ENCODE measurements around the gene PLAC9.

Gene PLAC9

DNA sequence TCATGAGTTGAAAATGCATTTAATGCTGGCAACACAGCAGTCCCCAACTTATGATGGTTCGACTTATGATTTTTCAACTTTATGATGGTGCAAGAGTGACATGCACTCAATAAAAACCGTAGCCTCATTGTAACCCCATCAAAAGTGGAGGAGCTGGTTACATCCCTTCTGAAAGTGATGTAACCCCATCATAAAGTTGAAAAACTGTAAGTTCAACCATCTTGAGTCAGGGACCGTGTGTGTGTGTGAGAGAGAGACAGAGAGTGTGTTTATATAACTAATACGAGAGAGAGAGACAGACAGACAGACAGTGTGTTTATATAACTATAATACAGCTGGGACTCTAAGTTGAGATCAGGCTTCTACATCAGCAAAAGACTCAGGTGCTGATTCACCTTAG lies 51.8 kb downstream of the PLAC9 start:
- TF ChIP-seq, protein P1, sequence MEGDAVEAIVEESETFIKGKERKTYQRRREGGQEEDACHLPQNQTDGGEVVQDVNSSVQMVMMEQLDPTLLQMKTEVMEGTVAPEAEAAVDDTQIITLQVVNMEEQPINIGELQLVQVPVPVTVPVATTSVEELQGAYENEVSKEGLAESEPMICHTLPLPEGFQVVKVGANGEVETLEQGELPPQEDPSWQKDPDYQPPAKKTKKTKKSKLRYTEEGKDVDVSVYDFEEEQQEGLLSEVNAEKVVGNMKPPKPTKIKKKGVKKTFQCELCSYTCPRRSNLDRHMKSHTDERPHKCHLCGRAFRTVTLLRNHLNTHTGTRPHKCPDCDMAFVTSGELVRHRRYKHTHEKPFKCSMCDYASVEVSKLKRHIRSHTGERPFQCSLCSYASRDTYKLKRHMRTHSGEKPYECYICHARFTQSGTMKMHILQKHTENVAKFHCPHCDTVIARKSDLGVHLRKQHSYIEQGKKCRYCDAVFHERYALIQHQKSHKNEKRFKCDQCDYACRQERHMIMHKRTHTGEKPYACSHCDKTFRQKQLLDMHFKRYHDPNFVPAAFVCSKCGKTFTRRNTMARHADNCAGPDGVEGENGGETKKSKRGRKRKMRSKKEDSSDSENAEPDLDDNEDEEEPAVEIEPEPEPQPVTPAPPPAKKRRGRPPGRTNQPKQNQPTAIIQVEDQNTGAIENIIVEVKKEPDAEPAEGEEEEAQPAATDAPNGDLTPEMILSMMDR (conservative IDR thresholded peaks at IDR 0.05; ENCODE audit: low read length) = no peak
- DNase-seq (ENCODE audit: low read depth) = no peak
- no peak overlapping the region for H3K4me3 ChIP-seq (ENCODE audit: low read length)

DNA sequence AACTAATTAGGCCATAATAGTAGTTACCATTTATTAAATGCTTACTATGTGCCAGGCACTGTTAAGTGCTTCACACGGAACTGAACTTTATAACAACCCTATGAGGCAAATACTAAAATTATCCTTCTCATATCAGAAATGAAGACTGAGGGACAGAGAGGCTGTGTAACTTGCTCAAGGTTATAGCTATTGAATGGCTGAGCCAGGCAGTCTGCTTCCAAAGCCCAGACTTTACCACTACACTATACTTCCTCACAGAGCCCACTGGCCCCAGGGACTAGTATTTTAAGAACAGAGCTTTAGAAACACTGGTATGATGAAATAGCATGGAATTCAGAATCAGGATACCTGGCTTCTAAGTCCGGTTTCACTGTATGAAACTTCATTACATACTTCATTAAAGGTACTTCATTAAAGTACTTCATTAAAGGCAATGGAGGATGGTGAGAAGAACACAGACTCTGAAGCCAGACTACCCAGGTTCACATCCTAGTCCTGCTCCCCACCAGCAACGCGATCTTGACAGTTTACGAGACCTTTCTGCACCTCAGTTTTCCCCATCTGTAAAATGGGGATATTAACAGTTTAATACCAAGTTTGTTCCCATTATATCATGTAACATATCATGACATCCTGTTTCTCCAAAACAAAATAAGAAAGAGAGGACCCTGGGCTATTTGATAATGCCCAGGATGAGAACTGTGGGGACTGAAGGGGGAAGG lies 53.2 kb downstream of the PLAC9 start:
- H3K4me3 ChIP-seq (ENCODE audit: low read length) = no peak overlapping the region
- no peak for DNase-seq (ENCODE audit: low read depth)
- TF ChIP-seq, protein P1 (conservative IDR thresholded peaks at IDR 0.05; ENCODE audit: low read length) = no peak

GRCh38 chr10:80186364-80187012 lies 54.0 kb downstream of the PLAC9 start:
- no peak for DNase-seq (ENCODE audit: low read depth)
- H3K4me3 ChIP-seq (ENCODE audit: low read length) = no peak overlapping the region
- TF ChIP-seq, protein P1 (conservative IDR thresholded peaks at IDR 0.05; ENCODE audit: low read length) = no peak

DNA sequence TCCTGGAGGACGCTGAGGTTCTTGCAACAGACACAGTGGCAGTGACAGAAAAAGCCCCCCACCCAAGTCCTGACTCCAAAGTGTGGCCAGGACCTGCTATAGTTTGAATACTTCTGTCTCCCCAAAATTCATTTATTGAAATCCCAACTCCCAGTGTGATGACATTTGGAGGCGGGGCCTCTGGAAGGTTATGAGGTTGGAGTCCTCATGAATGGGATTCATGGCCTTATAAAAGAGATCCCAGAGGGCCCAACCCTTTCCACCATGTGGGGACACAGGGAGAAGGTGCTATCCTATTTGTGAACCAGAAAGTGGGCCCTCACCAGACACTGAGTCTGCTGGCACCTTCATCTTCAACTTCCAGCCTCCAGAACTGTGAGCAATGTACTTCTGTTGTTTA lies 54.5 kb downstream of the PLAC9 start:
- DNase-seq (ENCODE audit: low read depth) = no peak
- no peak overlapping the region for H3K4me3 ChIP-seq (ENCODE audit: low read length)
- TF ChIP-seq, protein P1 (conservative IDR thresholded peaks at IDR 0.05; ENCODE audit: low read length) = no peak

DNA sequence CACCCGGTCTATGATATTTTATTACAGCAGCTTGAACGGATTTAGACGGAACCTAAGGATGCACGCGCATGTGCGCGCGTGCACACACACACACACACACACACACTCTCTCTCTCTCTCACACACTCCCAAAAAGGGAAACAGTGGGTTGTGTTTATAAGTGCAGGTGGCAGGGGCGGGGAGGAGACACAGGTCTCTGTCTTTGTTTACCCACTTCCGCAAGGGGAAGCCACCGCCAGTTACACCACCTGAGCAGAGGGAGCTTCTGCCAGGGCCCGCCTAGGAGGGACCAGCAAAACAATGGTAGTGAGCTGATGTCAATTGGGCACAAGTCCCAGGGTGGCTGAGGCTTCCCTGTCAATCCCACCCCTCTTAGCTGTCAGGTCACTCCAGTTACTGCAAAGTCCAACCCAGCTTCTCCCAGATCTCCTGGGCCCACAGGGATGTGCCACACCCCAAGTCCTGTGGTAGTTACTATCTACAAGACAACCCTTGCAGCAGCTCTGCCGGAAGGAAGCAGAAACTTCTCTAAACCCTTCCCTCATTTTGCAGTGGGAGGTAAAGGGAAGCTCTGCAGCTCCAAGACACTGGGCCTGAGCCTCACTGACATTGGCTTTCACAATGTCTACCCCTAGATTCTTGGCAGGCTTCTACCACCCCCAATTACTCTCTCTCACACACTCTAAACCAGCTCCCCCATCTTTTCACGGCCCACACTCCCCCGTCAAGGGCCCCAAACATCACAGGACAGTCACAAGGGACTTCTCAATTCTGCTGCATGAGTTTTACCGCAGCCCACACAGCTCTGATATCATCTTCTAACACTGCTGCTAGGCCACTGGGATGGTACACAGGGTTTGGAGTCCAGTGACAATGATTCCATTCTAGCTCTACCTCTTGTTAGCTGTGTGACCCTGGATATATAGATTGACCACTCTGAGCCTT lies 55.2 kb downstream of the PLAC9 start:
- DNase-seq (ENCODE audit: low read depth) = no peak
- no peak overlapping the region for H3K4me3 ChIP-seq (ENCODE audit: low read length)
- TF ChIP-seq, protein P1 (conservative IDR thresholded peaks at IDR 0.05; ENCODE audit: low read length) = no peak

GRCh38 chr10:80188713-80189112 lies 56.2 kb downstream of the PLAC9 start:
- TF ChIP-seq, protein P1 (conservative IDR thresholded peaks at IDR 0.05; ENCODE audit: low read length) = no peak
- no peak overlapping the region for H3K4me3 ChIP-seq (ENCODE audit: low read length)

More at GRCh38 chr10:80188713-80189112, 56.2 kb downstream of the PLAC9 start:
- DNase-seq (ENCODE audit: low read depth) = no peak

Data from AG10803 (cell line).